HL-60 (cell line): Measurements from ENCODE around the gene S100PBP.

ENCODE experiments used
- CTCF ChIP-seq: IDR thresholded peaks from one replicate; pipeline ENCODE4 v1.5.1; 2011; ENCODE audit warnings: low read length, control low read depth, inconsistent platforms; ENCODE audit not compliant: insufficient read depth
- POLR2AphosphoS5 ChIP-seq: IDR thresholded peaks from 2 replicates; pipeline ENCODE4 v1.6.1; 2012; ENCODE audit warnings: low read depth
- REST ChIP-seq: IDR thresholded peaks from 2 replicates; pipeline ENCODE4 v1.6.1; 2012; ENCODE audit warnings: low read depth; ENCODE audit not compliant: insufficient replicate concordance

- TF ChIP-seq CTCF (no peak), POLR2AphosphoS5 (no peak), REST (no peak)
Measured at GRCh38 chr1:32818804-32819541, 1.5 kb downstream of the S100PBP start.
